ENCODE data around the gene PBX1.

Gene PBX1

GRCh38 chr1:164644774-164645644 is 86.0 kb downstream of the PBX1 start:
- Histone ChIP-seq H3K4me3 (IDR thresholded peaks at IDR 0.05; ENCODE audit: insufficient read depth, low read depth, low read length) (no peak overlapping the region), H3K4me2 (no peak overlapping the region), H3K4me1 (ENCODE audit: low read depth, poor library complexity, severe bottlenecking) (no peaks in the 10 kb centered on the region), H3K9ac (no peak overlapping the region), H4K20me1 (ENCODE audit: insufficient read depth) (no peaks in the 10 kb centered on the region), H3K27ac (no peak overlapping the region), H2AFZ (ENCODE audit: low read depth) (no peak overlapping the region), H3K79me2 (ENCODE audit: insufficient read depth, low read depth) (no peaks in the 10 kb centered on the region), H3K36me3 (ENCODE audit: insufficient read depth) (no peaks in the 10 kb centered on the region), H3K27me3 (ENCODE audit: insufficient read depth, low read depth) (no peaks in the 10 kb centered on the region)
- no peak for TF ChIP-seq CTCF (conservative IDR thresholded peaks at IDR 0.05; ENCODE audit: low read depth, low read length)

GRCh38 chr1:164645921-164646320 is 86.9 kb downstream of the PBX1 start:
- H3K27me3 ChIP-seq (ENCODE audit: insufficient read depth, low read depth) = no peaks in the 10 kb centered on the region
- H4K20me1 ChIP-seq (ENCODE audit: insufficient read depth) = no peaks in the 10 kb centered on the region
- H3K27ac ChIP-seq = no peak overlapping the region
- no peak overlapping the region for H2AFZ ChIP-seq (ENCODE audit: low read depth)
- no peak overlapping the region for H3K4me2 ChIP-seq
- H3K4me1 ChIP-seq (ENCODE audit: low read depth, poor library complexity, severe bottlenecking) = no peaks in the 10 kb centered on the region
- no peaks in the 10 kb centered on the region for H3K79me2 ChIP-seq (ENCODE audit: insufficient read depth, low read depth)
- H3K9ac ChIP-seq = no peak overlapping the region
- H3K4me3 ChIP-seq (IDR thresholded peaks at IDR 0.05; ENCODE audit: insufficient read depth, low read depth, low read length) = no peak overlapping the region
- H3K36me3 ChIP-seq (ENCODE audit: insufficient read depth) = no peaks in the 10 kb centered on the region
- no peak for TF ChIP-seq CTCF (conservative IDR thresholded peaks at IDR 0.05; ENCODE audit: low read depth, low read length)

- Histone ChIP-seq H3K9ac (no peak overlapping the region), H3K4me2 (no peak overlapping the region), H3K27me3 (ENCODE audit: insufficient read depth, low read depth) (no peaks in the 10 kb centered on the region), H3K4me1 (ENCODE audit: low read depth, poor library complexity, severe bottlenecking) (no peaks in the 10 kb centered on the region), H4K20me1 (ENCODE audit: insufficient read depth) (no peaks in the 10 kb centered on the region), H3K79me2 (ENCODE audit: insufficient read depth, low read depth) (no peaks in the 10 kb centered on the region), H3K36me3 (ENCODE audit: insufficient read depth) (no peaks in the 10 kb centered on the region), H2AFZ (ENCODE audit: low read depth) (no peak overlapping the region), H3K27ac (no peak overlapping the region), H3K4me3 (IDR thresholded peaks at IDR 0.05; ENCODE audit: insufficient read depth, low read depth, low read length) (no peak overlapping the region)
- no peak for TF ChIP-seq CTCF (conservative IDR thresholded peaks at IDR 0.05; ENCODE audit: low read depth, low read length)
These were observed 88.2 kb downstream of the PBX1 start for GRCh38 chr1:164647211-164647610.

GRCh38 chr1:164648636-164649035 is 89.7 kb downstream of the PBX1 start:
- no peak overlapping the region for H3K27ac ChIP-seq
- no peaks in the 10 kb centered on the region for H3K36me3 ChIP-seq (ENCODE audit: insufficient read depth)
- no peak overlapping the region for H3K4me3 ChIP-seq (IDR thresholded peaks at IDR 0.05; ENCODE audit: insufficient read depth, low read depth, low read length)
- no peaks in the 10 kb centered on the region for H3K4me1 ChIP-seq (ENCODE audit: low read depth, poor library complexity, severe bottlenecking)
- TF ChIP-seq CTCF (conservative IDR thresholded peaks at IDR 0.05; ENCODE audit: low read depth, low read length) = no peak
- H3K79me2 ChIP-seq (ENCODE audit: insufficient read depth, low read depth) = no peaks in the 10 kb centered on the region
- no peak overlapping the region for H3K4me2 ChIP-seq
- no peaks in the 10 kb centered on the region for H4K20me1 ChIP-seq (ENCODE audit: insufficient read depth)
- H2AFZ ChIP-seq (ENCODE audit: low read depth) = no peak overlapping the region
- H3K9ac ChIP-seq = no peak overlapping the region
- no peaks in the 10 kb centered on the region for H3K27me3 ChIP-seq (ENCODE audit: insufficient read depth, low read depth)
